ENCODE measurements around the gene GAS1.

GAS1 gene

DNA sequence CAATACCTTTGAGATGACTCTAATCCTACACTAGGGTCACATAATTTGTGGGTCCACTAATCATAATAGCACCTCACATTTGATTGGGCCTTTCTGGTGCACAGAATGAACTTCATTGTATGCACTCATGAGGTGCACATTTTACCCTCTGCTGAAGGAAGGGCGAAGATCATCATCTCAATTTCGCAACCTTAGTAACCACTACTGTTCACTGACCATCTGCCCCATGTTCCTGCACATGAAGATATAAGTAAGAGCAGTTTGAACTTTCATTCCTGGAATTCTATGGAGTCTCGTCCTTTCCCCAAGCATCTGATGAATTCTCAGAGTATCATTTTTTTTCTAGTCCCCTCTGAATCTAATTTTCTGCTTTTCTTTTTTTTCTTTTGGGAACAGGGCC lies 21.2 kb downstream of the GAS1 start:
- H3K4me3 ChIP-seq (ENCODE audit: low read depth, low read length): no peak overlapping the region

DNA sequence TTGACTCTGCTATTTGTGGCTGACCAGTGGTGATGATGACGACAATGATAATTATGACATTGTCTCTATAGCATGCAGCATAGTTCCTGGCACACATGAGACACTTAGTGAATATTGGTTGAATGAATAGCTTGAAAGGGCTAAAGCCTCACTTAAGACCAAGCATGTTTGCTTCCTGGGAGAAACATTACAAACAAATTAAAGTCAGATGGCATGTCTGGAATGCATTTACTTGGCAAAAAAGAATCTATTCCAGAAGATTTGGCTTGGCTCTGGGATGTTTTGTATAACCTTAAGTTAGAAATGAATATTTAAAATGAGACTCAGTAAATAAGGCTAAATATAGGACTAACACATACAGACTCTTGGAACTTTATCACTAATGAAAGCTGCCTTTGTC lies 21.6 kb downstream of the GAS1 start:
- H3K4me3 ChIP-seq (ENCODE audit: low read depth, low read length): no peak overlapping the region

DNA sequence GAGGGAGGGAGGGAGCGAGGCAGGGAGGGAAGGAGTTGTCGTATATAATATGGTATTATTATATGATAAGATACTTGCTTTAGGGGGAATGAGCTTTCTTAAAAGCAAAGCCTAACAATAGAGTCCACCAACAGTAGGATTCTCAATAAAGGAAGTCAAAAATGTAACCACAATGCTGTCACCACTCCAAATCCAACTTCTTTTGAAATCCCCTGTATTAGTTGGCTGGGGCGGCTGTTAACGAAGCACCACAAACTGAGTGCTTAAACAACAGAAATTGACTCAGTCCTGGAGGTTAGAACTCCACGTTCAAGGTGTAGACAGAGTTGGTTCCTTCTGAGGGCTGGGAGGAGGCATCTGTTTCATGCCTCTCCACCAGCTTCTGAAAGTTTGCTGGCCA lies 23.1 kb downstream of the GAS1 start:
- no peak overlapping the region for H3K4me3 ChIP-seq (ENCODE audit: low read depth, low read length)

DNA sequence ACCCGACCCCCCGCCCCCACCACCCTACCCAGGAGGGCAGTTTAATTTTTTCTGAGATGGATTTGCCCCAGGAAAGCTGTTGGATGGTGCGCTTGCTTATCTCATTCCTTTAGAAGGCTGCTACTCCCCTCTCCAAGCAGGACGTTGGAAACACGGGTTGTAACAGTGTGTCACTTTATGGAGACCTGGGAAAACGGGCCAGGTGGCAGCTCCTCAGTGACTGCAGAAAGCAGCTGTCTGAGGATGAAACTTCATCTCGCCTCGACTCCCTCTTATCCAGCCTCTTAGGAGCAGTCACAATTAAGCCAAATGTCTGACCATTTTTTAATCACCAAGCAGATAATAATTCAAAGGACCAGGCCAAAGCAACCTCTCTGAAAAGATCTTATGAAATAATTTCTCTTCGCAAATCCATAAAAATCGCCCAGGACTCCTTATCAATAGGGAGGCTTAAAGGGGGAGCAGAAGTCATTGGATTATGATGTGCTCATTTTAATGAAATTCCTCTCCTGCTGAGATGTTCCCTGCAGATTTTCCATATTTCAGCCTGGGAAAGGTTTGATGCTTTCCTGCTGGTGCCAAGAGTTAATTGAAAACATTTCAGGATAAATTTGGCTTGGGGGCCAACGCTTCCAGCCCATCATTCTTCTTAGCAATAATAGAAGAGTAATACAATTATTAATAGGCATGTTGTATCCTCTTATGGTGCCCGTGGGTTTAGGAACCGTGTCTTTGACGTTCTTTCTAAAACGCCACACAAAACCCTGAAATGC lies 26.0 kb downstream of the GAS1 start:
- no peak overlapping the region for H3K4me3 ChIP-seq (ENCODE audit: low read depth, low read length)

DNA sequence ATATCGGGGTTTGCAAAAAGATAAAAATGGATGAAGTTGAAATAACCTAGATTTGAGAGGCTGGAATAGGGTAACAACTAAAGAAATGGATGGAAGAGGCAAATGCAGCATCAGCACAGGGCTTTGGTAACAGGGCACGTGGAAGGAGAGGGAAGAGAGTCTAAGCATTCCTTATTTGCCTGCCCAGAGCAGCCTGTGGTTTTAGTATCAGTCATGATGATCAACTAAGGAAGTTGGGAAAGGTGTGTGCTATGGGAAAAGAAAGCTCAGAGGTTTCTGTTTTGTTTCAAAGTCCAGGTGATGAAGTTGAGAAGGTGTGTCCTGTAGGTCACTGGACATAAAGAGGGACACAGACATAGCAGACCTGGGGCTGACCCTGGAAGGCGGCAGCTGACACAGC lies 28.8 kb downstream of the GAS1 start:
- H3K4me3 ChIP-seq (ENCODE audit: low read depth, low read length): no peak overlapping the region

DNA sequence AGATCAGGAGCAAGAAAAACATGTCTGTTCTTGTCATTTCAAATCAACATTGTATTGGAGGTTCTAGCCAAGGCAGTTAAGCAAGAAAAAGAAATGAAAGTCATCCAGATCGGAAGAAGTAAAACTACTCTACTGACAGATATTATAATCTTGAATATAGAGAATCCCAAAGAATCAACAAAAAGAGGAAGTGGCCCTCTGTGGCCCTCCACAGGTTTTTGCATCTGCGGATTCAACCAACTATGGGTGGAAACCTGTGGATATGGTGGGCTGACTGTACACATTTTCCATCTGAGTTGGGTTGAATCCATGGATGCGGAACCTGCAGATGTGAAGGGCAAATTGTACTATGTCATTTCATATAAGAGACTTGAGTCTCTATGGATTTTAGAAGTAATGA lies 35.1 kb downstream of the GAS1 start:
- no peak overlapping the region for H3K4me3 ChIP-seq (ENCODE audit: low read depth, low read length)

DNA sequence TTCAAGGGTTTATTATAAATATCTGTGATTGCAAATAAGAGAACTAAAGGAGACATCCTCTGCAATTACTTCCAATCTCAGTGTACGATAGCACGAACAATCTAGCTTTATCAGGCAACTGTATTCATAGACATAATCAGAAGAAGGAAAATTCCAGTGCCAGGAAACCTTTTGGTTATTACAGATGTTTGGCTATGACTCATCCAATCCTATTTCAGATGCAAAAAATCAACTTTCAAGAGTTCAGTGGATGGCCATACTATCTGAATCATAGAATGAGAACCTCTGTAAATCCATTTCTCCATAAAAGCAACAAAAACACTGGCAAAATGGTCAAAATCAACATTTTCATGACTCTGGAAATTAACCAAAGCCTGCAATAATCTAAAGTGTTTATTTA lies 37.9 kb downstream of the GAS1 start:
- no peak overlapping the region for H3K4me3 ChIP-seq (ENCODE audit: low read depth, low read length)

DNA sequence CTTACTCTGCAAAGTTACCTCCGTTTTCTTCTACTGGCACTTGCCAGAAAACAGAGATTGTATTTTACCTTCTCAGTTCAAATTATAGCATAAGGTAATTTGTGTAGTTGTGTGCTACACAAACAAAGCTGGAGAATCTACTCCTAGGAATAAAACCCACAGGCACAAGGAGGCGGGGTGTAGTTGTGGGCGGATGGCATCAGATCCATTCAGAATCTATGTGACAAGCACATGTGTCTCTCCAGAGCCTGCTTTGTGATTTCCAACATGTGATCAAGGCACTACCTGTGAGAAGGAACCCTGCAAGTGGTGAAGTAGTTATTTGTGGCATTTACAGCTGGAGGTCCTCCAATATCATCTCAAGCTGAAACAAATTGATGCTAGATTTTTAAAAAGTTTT lies 39.0 kb downstream of the GAS1 start:
- H3K4me3 ChIP-seq (ENCODE audit: low read depth, low read length): no peak overlapping the region

DNA sequence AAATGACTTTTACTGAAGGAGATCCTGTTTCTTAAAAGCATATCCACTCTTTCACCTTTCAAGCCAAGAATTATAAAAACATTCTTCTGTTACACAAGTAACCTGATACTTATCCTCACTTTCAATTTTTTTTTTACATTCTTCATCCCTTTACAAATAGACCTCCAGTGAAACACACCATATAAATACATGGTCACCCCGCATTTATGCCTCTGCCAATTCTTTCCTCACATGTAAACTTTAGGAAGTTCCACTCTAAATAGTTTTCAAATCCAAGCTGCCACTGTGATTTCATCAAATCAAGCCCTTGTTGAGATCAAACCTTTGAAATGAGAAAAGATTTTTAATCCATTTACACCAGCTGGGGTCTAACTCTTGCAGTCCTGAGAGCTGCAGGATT lies 40.0 kb downstream of the GAS1 start:
- no peak overlapping the region for H3K4me3 ChIP-seq (ENCODE audit: low read depth, low read length)

DNA sequence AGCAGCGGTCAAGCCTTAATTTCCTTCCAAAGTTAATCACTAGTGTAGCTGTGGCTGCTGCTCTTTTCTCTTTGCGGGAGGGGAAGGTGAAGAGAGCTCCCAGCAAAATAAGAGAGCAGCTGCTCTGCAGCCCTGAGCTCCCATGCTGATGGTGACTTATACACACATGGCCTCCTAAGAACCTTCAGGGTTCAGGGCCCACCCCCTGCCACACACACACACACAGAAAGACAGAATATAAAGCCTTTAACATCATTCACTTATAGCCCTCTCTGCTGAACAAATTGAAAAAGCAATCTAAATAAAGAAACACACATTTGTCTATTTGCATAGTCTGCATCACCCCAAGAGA lies 43.6 kb downstream of the GAS1 start:
- H3K4me3 ChIP-seq (ENCODE audit: low read depth, low read length): no peak overlapping the region

DNA sequence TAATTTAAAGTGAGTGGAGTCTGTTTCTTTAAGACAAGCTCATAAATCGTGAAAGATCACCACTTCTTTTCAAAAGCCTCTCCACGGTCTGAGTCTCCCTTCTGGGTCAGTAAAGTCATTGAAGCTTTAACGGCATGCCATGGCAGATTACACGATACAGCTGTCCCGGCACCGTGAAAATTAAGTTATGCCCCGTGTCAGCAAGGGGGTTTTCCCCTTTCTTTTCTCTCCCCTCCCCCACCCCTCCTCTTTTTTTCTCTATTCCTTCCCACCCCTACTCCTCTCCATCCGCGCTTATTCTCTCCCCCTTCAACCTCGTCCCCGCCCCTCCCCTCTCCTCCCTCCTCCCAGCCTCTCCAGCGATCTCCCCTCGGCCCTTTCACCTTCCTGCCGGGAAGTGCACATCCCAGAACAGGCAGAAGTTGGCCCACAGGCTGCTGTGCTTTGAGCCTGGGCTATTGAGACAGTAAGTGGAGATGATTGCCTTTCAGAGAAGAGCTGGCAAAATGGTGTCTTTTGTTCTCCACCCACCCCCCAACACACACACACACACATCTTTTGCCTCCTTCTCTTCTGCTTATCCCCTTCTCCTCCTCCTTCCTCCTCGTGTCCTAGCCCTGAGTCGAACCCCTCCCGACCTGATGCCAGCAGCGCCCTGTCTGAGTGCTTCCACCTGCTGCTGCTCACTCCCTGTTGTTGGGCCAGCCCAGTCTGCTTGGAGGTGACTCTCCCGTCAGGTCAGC lies 44.1 kb downstream of the GAS1 start:
- H3K4me3 ChIP-seq (ENCODE audit: low read depth, low read length): peak overlapping the region; percentile 62

DNA sequence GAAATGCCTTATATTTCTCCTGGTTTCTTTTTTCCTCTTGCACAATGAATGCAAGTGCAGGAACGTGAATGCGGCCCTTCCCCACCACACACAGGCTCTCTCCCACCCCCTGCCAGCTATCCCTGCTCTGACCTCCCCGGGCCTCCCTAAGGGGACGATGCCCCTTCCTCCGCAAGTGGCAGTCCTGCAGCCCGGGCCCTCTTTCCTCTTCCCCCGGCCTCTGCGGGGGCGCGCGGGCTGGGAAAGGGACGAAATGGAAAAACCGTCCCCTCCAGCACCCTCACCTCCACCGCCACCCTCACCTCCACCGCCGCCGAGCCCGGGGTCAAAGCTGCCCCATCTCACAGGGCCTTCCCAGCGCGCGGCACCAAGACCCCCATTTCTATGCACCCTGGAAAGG lies 44.7 kb downstream of the GAS1 start:
- peak overlapping the region; percentile 62 for H3K4me3 ChIP-seq (ENCODE audit: low read depth, low read length)

DNA sequence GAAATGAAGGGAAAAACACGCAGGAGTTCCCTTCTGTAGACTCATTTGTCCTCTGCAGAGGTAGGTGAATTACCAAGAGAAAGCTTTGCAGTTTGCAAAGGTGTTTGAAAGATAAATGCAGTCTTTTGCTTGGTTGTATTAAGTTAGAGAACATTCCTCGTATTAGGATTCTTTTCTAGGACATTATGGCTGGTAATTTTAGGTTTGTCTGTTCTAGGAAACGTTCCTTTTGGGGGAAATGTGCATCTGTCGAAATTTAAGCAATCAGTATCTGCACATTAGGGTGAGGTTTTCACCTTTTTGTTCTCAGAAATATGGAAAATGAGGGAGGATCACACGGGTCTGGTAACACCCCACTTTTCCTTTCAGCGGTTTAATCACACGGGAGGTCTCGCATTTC lies 45.1 kb downstream of the GAS1 start:
- peak overlapping the region; percentile 62 for H3K4me3 ChIP-seq (ENCODE audit: low read depth, low read length)

DNA sequence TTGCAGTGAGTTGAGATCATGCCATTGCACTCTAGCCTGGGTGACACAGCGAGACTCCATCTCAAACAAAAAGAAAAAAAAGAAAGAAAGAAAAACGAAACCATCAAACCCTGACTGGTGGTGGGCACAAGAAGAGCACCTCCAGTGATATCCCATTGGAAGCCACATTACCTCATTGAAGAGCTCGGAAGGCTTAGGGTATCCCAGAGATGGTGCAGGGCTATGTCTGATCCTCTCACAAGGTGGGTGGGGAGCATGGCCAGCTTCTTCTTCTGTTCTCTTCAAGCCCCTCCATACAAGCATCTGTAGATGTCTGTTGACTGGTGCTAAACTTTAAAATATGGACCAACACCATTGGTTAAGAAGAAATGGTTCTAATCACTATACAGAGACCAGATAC lies 45.8 kb downstream of the GAS1 start:
- H3K4me3 ChIP-seq (ENCODE audit: low read depth, low read length): no peak overlapping the region

Data from iPS-11a (cell line).